ENCODE results near the gene ACTR1A. TPM values are rescaled to one million over a fixed set of nuclear protein-coding genes. Genes with fewer than 3 reads are reported as not detected.
"Not testable (repeated sequence)": the region's sequence is repeated elsewhere in the genome, so short reads cannot be mapped to it uniquely, and the experiment has no call there.

The ACTR1A gene
- total and polyA plus RNA-seq, 9 of the 15 experiments (the other 6 are each of a cell fraction or from before 2014, with no cell fraction given): 36.3 to 77.2 (median 49.6) TPM

DNA sequence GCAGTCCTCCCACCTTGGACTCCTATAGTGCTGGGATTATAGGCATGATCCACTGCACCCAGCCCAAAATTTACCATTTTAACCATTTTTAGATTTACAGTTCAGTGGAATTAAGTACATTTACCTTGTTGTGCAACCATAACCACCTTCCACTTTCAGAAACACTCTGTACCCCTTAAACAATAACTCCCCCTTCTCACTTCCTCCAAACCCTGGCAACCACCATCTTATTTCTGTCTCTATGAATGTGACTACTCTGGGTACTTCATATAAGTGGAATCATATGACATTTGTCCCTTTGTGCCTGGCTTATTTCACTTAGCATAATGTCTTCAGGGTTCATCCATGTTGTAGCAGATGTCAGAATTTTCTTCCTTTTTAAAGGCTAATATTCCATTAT is 34.9 kb upstream of the ACTR1A start:
- Histone ChIP-seq H3K4me2 (ENCODE audit: insufficient read depth, low read length) (no peak overlapping the region), H3K36me3 (ENCODE audit: control insufficient read depth, insufficient read depth, low read length) (no peaks in the 10 kb centered on the region), H4K20me1 (replicated peaks; ENCODE audit: control insufficient read depth, insufficient read depth, low read length) (no peaks in the 10 kb centered on the region), H3K9ac (ENCODE audit: insufficient read depth in 1 of 2, low read depth in 2 of 2, low read length in 2 of 2) (no peak overlapping the region), H3K9me3 (replicated peaks; ENCODE audit: control insufficient read depth, insufficient read depth, low read depth, low read length) (no peaks in the 10 kb centered on the region), H3K27me3 (ENCODE audit: control insufficient read depth in 2 of 2, insufficient read depth in 2 of 2, low read length in 2 of 2) (no peaks in the 10 kb centered on the region), H3K27ac (ENCODE audit: extremely low read depth, low read depth, low read length) (no peak overlapping the region), H3K79me2 (ENCODE audit: control insufficient read depth, insufficient read depth, low read length) (no peaks in the 10 kb centered on the region), H2AFZ (ENCODE audit: low read depth, low read length) (no peak overlapping the region), H3K4me1 (replicated peaks in 1 of 2; ENCODE audit: control insufficient read depth in 2 of 2, insufficient read depth in 2 of 2, low read length in 2 of 2) (no peaks in the 10 kb centered on the region; a peak in 1 of 5 replicates), H3K9me1 (ENCODE audit: control insufficient read depth, insufficient read depth, low read length) (no peaks in the 10 kb centered on the region), H3K4me3 (no peak overlapping the region)
- BruUV-seq (replicated peaks): no TSS peak
- DNase-seq (ENCODE audit: extremely low read depth in 1 of 4, low spot score in 3 of 4) (no peak), ATAC-seq (no peak), FAIRE-seq (no peak)
- TF ChIP-seq ZC3H8 (IDR thresholded peaks at IDR 0.05) (no peak), ZNF830 (CRISPR knock-in tag; IDR thresholded peaks at IDR 0.05) (no peak)
- POLR2A ChIA-PET: no interaction called here
- in situ Hi-C loops (cut with MboI): no loop called here
- intact Hi-C loops (cut with micrococcal nuclease): no loop called here
- CTCF ChIA-PET (ENCODE audit: low intra/inter-chr PET ratio): no interaction called here

DNA sequence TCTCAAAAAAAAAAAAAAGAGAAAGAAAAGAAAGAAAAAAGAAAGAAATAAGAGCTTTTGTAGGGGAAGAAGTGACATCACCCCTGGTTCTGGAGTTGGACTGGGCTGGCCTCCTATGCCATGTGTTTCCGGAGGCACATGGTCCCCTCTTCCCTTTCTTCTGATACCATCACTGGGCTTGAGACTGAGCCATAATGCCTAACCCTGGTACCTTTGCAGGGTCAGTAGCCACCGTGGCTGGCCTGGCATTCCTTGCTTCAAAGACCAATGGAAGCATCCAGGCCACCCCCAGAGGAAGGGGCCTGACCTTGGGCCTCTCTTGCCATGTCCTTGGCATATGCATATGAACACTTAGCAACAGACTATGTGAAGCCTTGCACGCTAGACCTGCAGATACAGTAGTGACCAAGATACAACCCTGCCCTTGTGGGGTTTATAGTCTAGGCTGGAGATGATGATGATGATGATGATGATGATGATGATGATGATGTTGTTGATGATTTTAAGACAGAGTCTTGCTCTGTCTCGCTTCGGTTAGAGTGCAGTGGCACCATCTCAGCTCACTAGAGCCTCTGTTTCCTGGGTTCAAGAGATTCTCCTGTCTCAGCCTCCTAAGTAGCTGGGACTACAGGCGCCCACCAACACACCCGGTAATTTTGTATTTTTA is 33.1 kb upstream of the ACTR1A start:
- CTCF ChIA-PET (ENCODE audit: low intra/inter-chr PET ratio): no interaction called here
- TF ChIP-seq, protein P1, sequence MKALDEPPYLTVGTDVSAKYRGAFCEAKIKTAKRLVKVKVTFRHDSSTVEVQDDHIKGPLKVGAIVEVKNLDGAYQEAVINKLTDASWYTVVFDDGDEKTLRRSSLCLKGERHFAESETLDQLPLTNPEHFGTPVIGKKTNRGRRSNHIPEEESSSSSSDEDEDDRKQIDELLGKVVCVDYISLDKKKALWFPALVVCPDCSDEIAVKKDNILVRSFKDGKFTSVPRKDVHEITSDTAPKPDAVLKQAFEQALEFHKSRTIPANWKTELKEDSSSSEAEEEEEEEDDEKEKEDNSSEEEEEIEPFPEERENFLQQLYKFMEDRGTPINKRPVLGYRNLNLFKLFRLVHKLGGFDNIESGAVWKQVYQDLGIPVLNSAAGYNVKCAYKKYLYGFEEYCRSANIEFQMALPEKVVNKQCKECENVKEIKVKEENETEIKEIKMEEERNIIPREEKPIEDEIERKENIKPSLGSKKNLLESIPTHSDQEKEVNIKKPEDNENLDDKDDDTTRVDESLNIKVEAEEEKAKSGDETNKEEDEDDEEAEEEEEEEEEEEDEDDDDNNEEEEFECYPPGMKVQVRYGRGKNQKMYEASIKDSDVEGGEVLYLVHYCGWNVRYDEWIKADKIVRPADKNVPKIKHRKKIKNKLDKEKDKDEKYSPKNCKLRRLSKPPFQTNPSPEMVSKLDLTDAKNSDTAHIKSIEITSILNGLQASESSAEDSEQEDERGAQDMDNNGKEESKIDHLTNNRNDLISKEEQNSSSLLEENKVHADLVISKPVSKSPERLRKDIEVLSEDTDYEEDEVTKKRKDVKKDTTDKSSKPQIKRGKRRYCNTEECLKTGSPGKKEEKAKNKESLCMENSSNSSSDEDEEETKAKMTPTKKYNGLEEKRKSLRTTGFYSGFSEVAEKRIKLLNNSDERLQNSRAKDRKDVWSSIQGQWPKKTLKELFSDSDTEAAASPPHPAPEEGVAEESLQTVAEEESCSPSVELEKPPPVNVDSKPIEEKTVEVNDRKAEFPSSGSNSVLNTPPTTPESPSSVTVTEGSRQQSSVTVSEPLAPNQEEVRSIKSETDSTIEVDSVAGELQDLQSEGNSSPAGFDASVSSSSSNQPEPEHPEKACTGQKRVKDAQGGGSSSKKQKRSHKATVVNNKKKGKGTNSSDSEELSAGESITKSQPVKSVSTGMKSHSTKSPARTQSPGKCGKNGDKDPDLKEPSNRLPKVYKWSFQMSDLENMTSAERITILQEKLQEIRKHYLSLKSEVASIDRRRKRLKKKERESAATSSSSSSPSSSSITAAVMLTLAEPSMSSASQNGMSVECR (CRISPR knock-in tag; IDR thresholded peaks at IDR 0.05): no peak
- WGBS (ENCODE audit: insufficient coverage, low coverage, missing lambda C conversion rate): 38% methylated on average over 4 of the region's 7 CpGs
- no peaks in the 10 kb centered on the region; a peak in 1 of 5 replicates for H3K4me1 ChIP-seq (replicated peaks in 1 of 2; ENCODE audit: control insufficient read depth in 2 of 2, insufficient read depth in 2 of 2, low read length in 2 of 2)
- no peak overlapping the region for H3K27ac ChIP-seq (ENCODE audit: extremely low read depth, low read depth, low read length)
- ATAC-seq (no peak), DNase-seq (ENCODE audit: extremely low read depth in 1 of 4, low spot score in 3 of 4) (no peak), FAIRE-seq (no peak)
- BruUV-seq (replicated peaks): no TSS peak
- no peaks in the 10 kb centered on the region for H3K36me3 ChIP-seq (ENCODE audit: control insufficient read depth, insufficient read depth, low read length)
- H4K20me1 ChIP-seq (replicated peaks; ENCODE audit: control insufficient read depth, insufficient read depth, low read length): no peaks in the 10 kb centered on the region
- H3K9me3 ChIP-seq (replicated peaks; ENCODE audit: control insufficient read depth, insufficient read depth, low read depth, low read length): no peaks in the 10 kb centered on the region
- H3K79me2 ChIP-seq (ENCODE audit: control insufficient read depth, insufficient read depth, low read length): no peaks in the 10 kb centered on the region
- in situ Hi-C loops (cut with MboI): no loop called here
- H2AFZ ChIP-seq (ENCODE audit: low read depth, low read length): no peak overlapping the region
- no peaks in the 10 kb centered on the region for H3K9me1 ChIP-seq (ENCODE audit: control insufficient read depth, insufficient read depth, low read length)
- no peaks in the 10 kb centered on the region for H3K27me3 ChIP-seq (ENCODE audit: control insufficient read depth in 2 of 2, insufficient read depth in 2 of 2, low read length in 2 of 2)
- H3K9ac ChIP-seq (ENCODE audit: insufficient read depth in 1 of 2, low read depth in 2 of 2, low read length in 2 of 2): no peak overlapping the region
- POLR2A ChIA-PET: no interaction called here
- intact Hi-C loops (cut with micrococcal nuclease): no loop called here
- no peak overlapping the region for H3K4me2 ChIP-seq (ENCODE audit: insufficient read depth, low read length)
- H3K4me3 ChIP-seq: no peak overlapping the region

DNA sequence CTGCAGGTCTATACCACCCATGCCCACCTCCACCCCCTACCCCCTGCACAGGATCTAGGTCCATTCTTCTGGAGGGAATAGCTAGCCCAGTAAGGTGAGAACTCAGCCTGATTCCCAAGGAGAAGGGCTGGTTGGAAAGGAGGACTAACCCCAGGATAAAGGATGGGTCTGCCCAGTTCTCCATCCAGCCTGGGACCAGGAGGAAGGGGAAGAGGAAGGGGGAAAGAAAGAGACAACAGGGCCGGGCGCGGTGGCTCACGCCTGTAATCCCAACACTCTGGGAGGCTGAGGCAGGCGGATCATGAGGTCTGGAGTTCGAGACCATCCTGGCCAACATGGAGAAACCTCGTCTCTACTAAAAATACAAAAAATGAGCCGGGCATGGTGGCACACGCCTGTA is 32.5 kb upstream of the ACTR1A start:
- H3K9ac ChIP-seq (ENCODE audit: insufficient read depth in 1 of 2, low read depth in 2 of 2, low read length in 2 of 2); H3K9me1 ChIP-seq (ENCODE audit: control insufficient read depth, insufficient read depth, low read length); H4K20me1 ChIP-seq (replicated peaks; ENCODE audit: control insufficient read depth, insufficient read depth, low read length); BruUV-seq (replicated peaks); FAIRE-seq; H3K79me2 ChIP-seq (ENCODE audit: control insufficient read depth, insufficient read depth, low read length); intact Hi-C loops (cut with micrococcal nuclease); H3K4me3 ChIP-seq; CTCF ChIA-PET (ENCODE audit: low intra/inter-chr PET ratio); H3K27ac ChIP-seq (ENCODE audit: extremely low read depth, low read depth, low read length); in situ Hi-C loops (cut with MboI); DNase-seq (ENCODE audit: extremely low read depth in 1 of 4, low spot score in 3 of 4); H3K27me3 ChIP-seq (ENCODE audit: control insufficient read depth in 2 of 2, insufficient read depth in 2 of 2, low read length in 2 of 2); H2AFZ ChIP-seq (ENCODE audit: low read depth, low read length); ATAC-seq; H3K36me3 ChIP-seq (ENCODE audit: control insufficient read depth, insufficient read depth, low read length); H3K9me3 ChIP-seq (replicated peaks; ENCODE audit: control insufficient read depth, insufficient read depth, low read depth, low read length); POLR2A ChIA-PET; H3K4me1 ChIP-seq (replicated peaks in 1 of 2; ENCODE audit: control insufficient read depth in 2 of 2, insufficient read depth in 2 of 2, low read length in 2 of 2); H3K4me2 ChIP-seq (ENCODE audit: insufficient read depth, low read length): not testable (repeated sequence)
- 66% methylated on average over 5 of the region's 9 CpGs for WGBS (ENCODE audit: insufficient coverage, low coverage, missing lambda C conversion rate)
